GM12875 (cell line): ENCODE measurements around the gene STPG4.

Experiments
- H3K4me3 ChIP-seq: one replicate; pipeline ENCODE4 v1.5.1; 2011; ENCODE audit warnings: low read depth, low read length, control low read depth
- CTCF ChIP-seq: IDR thresholded peaks from 2 replicates; pipeline ENCODE4 v1.5.1; 2011; ENCODE audit warnings: low read depth, mild to moderate bottlenecking, control low read depth, inconsistent platforms, low read length, moderate library complexity, borderline replicate concordance; ENCODE audit not compliant: insufficient read depth

The STPG4 gene

GRCh38 chr2:47065343-47065742 is 89.8 kb downstream of the STPG4 start:
- H3K4me3 ChIP-seq = no peak overlapping the region
- no peak for TF ChIP-seq CTCF

- TF ChIP-seq CTCF = no peak
Measured at GRCh38 chr2:47064106-47064505, 91.0 kb downstream of the STPG4 start.

GRCh38 chr2:47063538-47063930 is 91.6 kb downstream of the STPG4 start:
- no peak overlapping the region for H3K4me3 ChIP-seq
- no peak for TF ChIP-seq CTCF

More at GRCh38 chr2:47064106-47064505, 91.0 kb downstream of the STPG4 start:
- H3K4me3 ChIP-seq = no peak overlapping the region

- TF ChIP-seq CTCF = no peak
- no peak overlapping the region for H3K4me3 ChIP-seq
Measured at GRCh38 chr2:47062681-47063537, 92.2 kb downstream of the STPG4 start.

GRCh38 chr2:47061944-47062678 is 93.0 kb downstream of the STPG4 start:
- H3K4me3 ChIP-seq = no peak overlapping the region
- no peak for TF ChIP-seq CTCF

- H3K4me3 ChIP-seq = no peak overlapping the region
- no peak for TF ChIP-seq CTCF
Measured at GRCh38 chr2:47060652-47061170, 94.4 kb downstream of the STPG4 start.
